Suprapubic skin (tissue), 4 donors: ENCODE results near the gene FAM3A.

Experiments
- CTCF ChIP-seq, 2 donors: fragments of 200-600 bp in 1 of 2; fragments of 450-650 bp in 1 of 2; sonication (generic) in 1 of 2; IDR thresholded peaks; one replicate each; pipeline ENCODE4 v1.5.1; 2016 to 2019; ENCODE audit warnings: antibody characterized with exemption in 2 of 2, mild to moderate bottlenecking in 1 of 2, moderate library complexity in 1 of 2
- EP300 ChIP-seq: sonication (generic); formaldehyde crosslinking; IDR thresholded peaks from one replicate; pipeline ENCODE4 v1.6.1; 2017; ENCODE audit warnings: antibody characterized with exemption
- POLR2A ChIP-seq, 2 donors: fragments of 450-650 bp; IDR thresholded peaks; one replicate each; pipeline ENCODE4 v1.6.1; 2017; ENCODE audit warnings: antibody characterized with exemption in 2 of 2, mild to moderate bottlenecking in 2 of 2, moderate library complexity in 2 of 2
- POLR2AphosphoS5 ChIP-seq, 3 donors: sonication (generic); formaldehyde crosslinking; IDR thresholded peaks; one replicate each; pipeline ENCODE4 v1.6.1; 2017; ENCODE audit warnings: antibody characterized with exemption in 3 of 3

- TF ChIP-seq POLR2A (IDR thresholded peaks at IDR 0.05) (no peak), CTCF (IDR thresholded peaks at IDR 0.05) (no peak), POLR2AphosphoS5 (IDR thresholded peaks at IDR 0.05) (no peak), EP300 (no peak)
Observed at GRCh38 chrX:154517101-154517781, 1.2 kb upstream of the FAM3A start.
